Stimulated activated CD4-positive, alpha-beta T cell treated with anti-CD3 and anti-CD28 coated beads, Interleukin-12 subunit alpha, Interleukin-12 subunit beta, amount 100 ng/mL, for 24 hours (primary cell): ENCODE results near the gene MTOR.
A peak's percentile ranks its signal among the peaks of the same experiment; 100 is the strongest.
"Not testable (repeated sequence)": the region's sequence is repeated elsewhere in the genome, so short reads cannot be mapped to it uniquely, and the experiment has no call there.

Experiments
- DNase-seq, 2 experiments: peaks; one replicate each; pipeline ENCODE4 v3.0.0-alpha.2; 2020; ENCODE audit warnings: low read depth in 2 of 2

MTOR gene

DNA sequence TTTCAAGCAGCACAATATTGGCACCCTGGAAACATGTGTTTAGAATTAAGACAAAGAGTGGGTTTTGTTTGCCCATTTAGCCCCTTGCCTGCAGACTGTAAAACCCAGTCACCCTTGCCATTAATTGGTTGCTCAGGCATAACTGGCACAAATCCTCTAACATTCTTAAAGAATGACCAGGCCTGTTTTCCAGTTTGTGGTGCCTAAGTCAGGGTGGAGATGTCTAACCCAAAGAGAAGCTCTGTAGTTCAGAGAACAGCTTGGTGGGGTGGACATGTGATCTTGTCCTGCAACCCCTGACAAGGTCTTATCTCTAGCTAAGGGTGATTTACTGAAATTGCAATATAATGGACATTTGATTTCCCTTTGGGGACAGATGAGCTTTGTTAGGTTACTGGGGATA is 82.0 kb downstream of the MTOR start:
- no peak for DNase-seq

DNA sequence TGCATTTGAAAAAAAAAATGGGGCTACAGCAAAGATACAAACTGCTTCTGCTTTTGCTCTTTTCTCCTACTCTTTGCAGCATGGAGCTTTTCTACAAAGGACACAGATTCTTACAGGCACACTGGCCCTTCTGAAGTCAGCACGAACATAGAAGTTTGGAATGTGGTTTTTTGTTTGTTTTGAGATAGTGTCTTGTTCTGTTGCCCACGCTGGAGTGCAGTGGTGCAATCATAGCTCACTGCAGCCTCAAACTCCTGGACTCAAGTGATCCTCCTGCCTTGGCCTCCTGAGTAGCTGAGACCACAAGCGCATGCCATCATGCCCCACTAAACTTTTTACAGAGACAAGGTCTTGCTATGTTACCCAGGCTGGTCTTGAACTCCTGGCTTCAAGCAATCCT is 82.6 kb downstream of the MTOR start:
- DNase-seq: not testable (repeated sequence)

- DNase-seq: no peak
Measured at GRCh38 chr1:11179125-11179524, 83.2 kb downstream of the MTOR start.

DNA sequence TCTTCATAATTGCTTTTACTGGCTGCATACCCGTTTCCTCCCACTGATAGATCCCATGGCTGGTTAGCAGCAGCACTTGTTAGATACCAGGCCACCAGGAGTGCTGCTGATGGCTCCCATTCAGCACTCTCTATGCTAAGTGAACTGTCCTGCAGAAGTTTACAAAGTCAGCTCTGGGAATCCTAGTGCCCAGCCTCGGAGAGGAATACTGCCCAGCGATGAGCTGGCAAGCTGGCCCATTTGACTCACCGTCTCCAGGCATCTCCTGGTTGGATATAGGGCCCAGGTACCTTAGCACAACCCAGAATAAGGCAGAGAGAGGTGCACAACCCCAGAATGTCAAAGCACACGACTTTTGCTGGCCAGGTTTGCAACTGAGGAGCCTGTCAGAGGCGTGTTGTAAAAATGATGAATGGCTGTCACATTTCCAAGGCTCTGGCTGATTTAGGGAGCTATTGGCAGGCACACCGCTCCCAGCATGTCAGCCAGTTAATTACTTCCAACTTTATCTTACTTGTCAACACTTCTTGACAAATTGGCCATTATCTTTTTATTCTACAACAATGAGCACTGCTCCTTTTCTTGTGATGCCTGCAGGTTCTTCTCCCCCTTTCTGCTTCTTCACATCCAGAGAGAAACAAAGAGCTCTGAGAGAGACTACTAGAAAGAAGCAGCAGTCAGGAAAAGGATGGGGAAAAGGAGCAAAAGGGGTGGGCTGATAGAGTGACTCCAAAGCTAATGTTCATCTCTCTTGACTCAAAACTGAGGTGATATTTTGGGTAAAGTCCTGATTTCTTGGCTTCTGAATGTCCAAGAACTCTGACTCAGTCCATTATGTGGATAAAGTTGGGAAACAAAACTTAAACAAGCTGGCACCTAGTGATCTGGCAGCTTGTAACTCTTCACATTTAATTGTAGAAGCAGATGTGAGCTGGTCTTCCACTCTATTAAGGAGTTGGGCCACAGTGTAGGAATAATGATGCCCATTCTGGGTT is 84.0 kb downstream of the MTOR start:
- no peak for DNase-seq

GRCh38 chr1:11176081-11176706 is 86.2 kb downstream of the MTOR start:
- DNase-seq: no peak

GRCh38 chr1:11175461-11175860 is 86.9 kb downstream of the MTOR start:
- no peak for DNase-seq

DNA sequence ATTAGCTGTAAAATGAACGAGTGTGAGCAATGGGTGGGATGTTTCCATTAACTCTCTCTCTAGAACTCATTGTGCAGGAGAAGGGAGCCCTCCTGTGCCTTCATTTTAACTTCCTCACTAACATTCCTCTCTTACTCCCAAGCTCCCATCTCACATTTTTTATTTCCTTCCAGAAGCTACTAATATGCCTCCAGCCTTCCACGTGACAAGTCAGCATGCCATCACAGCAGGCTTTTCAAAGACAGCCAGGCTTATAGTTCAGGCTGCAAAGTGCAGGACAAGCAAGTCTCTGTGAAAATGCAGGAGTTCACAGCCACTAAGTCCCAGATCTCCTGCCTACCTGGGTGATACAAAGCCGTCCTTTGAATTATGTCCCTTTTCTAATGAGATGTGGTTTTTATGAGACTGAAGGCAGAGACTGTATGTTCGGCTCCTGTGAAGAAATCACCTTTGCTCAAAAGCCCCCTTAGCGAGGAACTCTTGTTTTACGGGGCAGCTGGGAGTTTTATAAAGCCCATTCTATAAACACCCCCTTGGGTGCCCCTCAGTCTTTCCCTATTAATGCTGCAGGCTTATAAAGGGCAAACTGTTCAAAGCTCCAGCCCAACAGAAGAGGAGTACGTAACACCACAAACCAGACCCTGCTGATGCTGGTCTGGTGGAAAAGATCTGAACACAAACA is 87.9 kb downstream of the MTOR start:
- DNase-seq: no peak

DNA sequence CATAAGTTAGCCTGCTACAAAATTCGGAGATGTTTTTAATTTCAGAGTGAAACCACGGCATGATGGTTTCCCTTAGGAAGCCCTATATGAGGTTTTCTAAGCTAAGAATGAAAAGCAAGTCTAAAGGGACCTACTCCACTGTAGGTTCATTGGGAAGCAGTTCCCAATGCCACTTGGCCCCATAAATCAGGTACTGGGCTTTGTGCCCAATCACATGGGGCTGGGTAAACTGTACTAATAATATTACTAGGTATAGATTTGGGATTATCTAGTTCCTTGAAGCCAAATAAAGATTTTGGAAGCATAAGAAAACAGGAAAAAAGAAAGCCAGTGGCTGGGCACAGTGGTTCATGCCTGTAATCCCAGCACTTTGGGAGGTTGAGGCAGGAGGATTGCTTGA is 92.2 kb downstream of the MTOR start:
- DNase-seq: no peak

- DNase-seq: no peak
Measured at GRCh38 chr1:11169202-11169601, 93.1 kb downstream of the MTOR start.

DNA sequence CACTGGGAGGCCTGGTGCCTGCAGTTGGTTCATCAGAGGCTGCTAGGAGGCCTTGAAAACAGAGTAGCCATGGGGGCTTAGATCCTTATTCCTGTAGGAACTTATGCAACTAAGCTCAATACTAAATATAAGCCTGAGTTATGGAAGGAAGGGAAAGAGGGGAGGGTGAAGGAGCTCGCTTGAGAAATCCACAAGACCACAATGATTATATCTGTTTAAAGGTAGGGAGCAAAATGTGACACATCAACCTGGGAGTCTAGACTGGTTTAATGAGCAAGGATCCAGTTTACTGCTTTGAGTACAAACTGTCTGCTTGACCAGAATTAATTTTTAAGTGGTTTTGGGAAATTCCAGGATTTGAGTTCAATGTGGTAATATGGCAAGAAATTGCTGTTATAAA is 93.6 kb downstream of the MTOR start:
- DNase-seq: no peak

DNA sequence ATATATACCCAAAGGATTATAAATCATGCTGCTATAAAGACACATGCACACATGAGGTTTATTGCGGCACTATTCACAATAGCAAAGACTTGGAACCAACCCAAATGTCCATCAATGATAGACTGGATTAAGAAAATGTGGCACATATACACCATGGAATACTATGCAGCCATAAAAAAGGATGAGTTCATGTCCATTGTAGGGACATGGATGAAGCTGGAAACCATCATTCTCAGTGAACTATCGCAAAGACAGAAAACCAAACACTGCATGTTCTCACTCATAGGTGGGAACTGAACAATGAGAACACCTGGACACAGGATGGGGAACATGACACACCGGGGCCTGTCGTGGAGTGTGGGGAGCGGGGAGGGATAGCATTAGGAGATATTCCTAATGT is 95.6 kb downstream of the MTOR start:
- DNase-seq: not testable (repeated sequence)

DNA sequence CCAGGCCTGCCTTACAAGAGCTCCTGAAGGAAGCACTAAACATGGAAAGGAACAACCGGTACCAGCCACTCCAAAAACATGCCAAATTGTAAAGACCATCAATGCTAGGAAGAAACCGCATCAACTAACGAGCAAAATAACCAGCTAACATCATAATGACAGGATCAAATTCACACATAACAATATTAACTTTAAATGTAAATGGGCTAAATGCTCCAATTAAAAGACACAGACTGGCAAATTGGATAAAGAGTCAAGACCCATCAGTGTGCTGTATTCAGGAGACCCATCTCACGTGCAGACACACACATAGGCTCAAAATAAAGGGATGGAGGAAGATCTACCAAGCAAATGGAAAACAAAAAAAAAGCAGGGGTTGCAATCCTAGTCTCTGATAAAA is 99.6 kb downstream of the MTOR start:
- not testable (repeated sequence) for DNase-seq

GRCh38 chr1:11158720-11159321 is 103.5 kb downstream of the MTOR start:
- no peak for DNase-seq

DNA sequence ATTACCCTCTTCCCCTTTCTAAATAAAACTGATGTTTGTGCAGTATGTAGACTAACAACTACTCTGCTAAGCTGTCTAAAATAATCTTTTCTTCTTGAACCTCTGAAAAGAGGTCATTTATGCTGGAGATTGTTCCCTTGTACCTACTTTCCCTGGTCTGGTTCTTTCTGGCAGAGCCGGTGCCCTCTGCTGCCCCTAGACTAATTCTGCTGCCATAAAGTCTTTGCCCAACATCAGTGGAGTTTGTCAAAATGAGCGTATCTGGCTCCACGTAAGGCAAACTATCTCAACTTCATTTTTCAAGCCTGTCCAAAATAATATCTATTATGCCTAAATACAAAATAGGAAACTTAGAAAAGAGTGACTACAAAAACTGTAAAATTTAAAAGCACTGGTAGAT is 104.1 kb downstream of the MTOR start:
- DNase-seq: no peak

DNA sequence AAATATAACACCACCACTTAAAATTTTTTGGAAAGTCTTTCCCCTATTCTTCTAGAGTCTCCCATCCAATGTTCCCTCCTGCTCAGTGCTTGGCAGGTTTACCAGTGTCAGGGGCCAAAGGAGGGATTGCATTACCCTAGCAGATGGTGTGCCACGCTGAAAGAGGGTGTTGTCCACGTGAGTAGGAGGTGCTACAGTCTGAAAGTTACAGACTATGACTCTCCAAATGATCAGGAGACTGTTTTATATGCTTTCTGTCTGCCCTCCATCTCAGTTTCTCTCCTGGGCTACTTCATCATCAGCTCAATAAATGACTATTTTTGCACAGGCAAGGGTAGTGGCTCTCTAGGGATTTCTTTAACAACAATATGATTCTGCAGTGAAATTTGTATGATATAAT is 104.5 kb downstream of the MTOR start:
- no peak for DNase-seq

- DNase-seq: no peak
Measured at GRCh38 chr1:11157394-11157793, 105.0 kb downstream of the MTOR start.

GRCh38 chr1:11156963-11157362 is 105.4 kb downstream of the MTOR start:
- peak in 1 of 2 experiments; percentile 8 for DNase-seq

- no peak for DNase-seq
Measured at GRCh38 chr1:11156441-11156840, 105.9 kb downstream of the MTOR start.

GRCh38 chr1:11153184-11153583 is 109.2 kb downstream of the MTOR start:
- DNase-seq: no peak

DNA sequence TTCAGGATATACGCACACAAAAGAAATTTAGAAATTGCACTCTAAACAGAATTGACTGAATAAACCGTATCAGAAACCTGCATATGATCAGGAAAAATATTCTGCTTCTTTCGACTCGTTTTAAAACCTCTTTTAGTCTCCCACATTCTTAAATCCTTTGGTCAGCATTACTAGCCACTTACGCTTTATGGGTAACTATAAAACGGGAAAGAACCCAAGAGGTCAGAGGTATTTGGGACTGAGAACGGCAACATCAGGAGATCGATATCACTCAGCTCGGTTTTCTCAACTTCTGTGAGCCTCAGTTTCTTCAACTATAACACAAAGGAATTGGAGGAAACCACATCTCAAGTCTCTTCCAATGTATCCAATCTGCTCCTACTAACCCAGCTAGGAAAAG is 109.6 kb downstream of the MTOR start:
- DNase-seq: no peak

- no peak for DNase-seq
Measured at GRCh38 chr1:11151826-11152612, 110.3 kb downstream of the MTOR start.
